ENCODE measurements around the gene NUP210L. TPM values are rescaled to one million over a fixed set of nuclear protein-coding genes. Genes with fewer than 3 reads are reported as not detected.
A peak's percentile ranks its signal among the peaks of the same experiment; 100 is the strongest.

NUP210L gene
- total and polyA plus RNA-seq, 2 experiments from 2014 or later, result 0.10 TPM; not detected in 1

GRCh38 chr1:154181944-154182343 lies 27.1 kb upstream of the NUP210L start (continued):
- TF ChIP-seq ZNF462 (CRISPR knock-in tag; IDR thresholded peaks at IDR 0.05) (no peak), JUNB (IDR thresholded peaks at IDR 0.05; ENCODE audit: unreplicated experiment) (no peak), CREB1 (CRISPR knock-in tag; IDR thresholded peaks at IDR 0.05; ENCODE audit: low read depth) (no peak), CTCF (conservative IDR thresholded peaks at IDR 0.05; ENCODE audit: low read depth in 2 of 2) (no peak), ZNF114 (CRISPR knock-in tag; IDR thresholded peaks at IDR 0.05) (no peak), ZNF331 (CRISPR knock-in tag; IDR thresholded peaks at IDR 0.05; ENCODE audit: low read depth) (no peak)

- peaks cover 53% of the 10 kb centered on the region for H3K4me1 Mint-ChIP-seq
- H3K4me2 ChIP-seq, result peak overlapping the region; percentile 85
- peaks cover 4% of the 10 kb centered on the region; the same call in 1 of the 3 replicates for H3K9me3 Mint-ChIP-seq
- H3K4me3 ChIP-seq, result peak overlapping the region; percentile 88
- H3K27ac ChIP-seq (ENCODE audit: low read depth), result peak overlapping the region; percentile 86
- peaks cover 5% of the 10 kb centered on the region for H3F3A ChIP-seq (replicated peaks; ENCODE audit: low read depth)
- H3K36me3 Mint-ChIP-seq (ENCODE audit: low read depth), result peaks cover 59% of the 10 kb centered on the region
- H3K27me3 ChIP-seq (ENCODE audit: insufficient read depth), result no peaks in the 10 kb centered on the region
- peak overlapping the region; percentile 63 for H3K4me3 Mint-ChIP-seq
- no peaks in the 10 kb centered on the region for H3K9me2 ChIP-seq (ENCODE audit: insufficient read depth)
- H2AFZ ChIP-seq, result no peak overlapping the region
- H4K20me1 ChIP-seq (replicated peaks; ENCODE audit: insufficient read depth), result peaks cover 66% of the 10 kb centered on the region
- peaks cover 10% of the 10 kb centered on the region for H3K27me3 Mint-ChIP-seq (ENCODE audit: insufficient read depth, low read depth, poor library complexity)
- H3K27ac Mint-ChIP-seq, result peak overlapping the region; percentile 77
- H3K4me1 ChIP-seq (ENCODE audit: insufficient read depth), result peaks cover 44% of the 10 kb centered on the region
- ATAC-seq, result peak; percentile 11
- DNase-seq (ENCODE audit: low spot score), result peak; percentile 72
- peaks cover 15% of the 10 kb centered on the region; the same call in 1 of the 2 replicates for H3K36me3 ChIP-seq (ENCODE audit: insufficient read depth)
- H3K79me2 ChIP-seq (replicated peaks; ENCODE audit: insufficient read depth), result peaks cover 78% of the 10 kb centered on the region
- no peak for TF ChIP-seq REST (IDR thresholded peaks at IDR 0.05; ENCODE audit: unreplicated experiment)
- no peak for TF ChIP-seq JUNB (IDR thresholded peaks at IDR 0.05; ENCODE audit: unreplicated experiment)
- no peak for TF ChIP-seq POLR2AphosphoS5 (IDR thresholded peaks at IDR 0.05; ENCODE audit: low read depth)
- no peak for TF ChIP-seq EZH2 (IDR thresholded peaks at IDR 0.05; ENCODE audit: low read depth, unreplicated experiment)
- no peak for TF ChIP-seq CREB1 (CRISPR knock-in tag; IDR thresholded peaks at IDR 0.05; ENCODE audit: low read depth)
- TF ChIP-seq EZH2phosphoT487 (IDR thresholded peaks at IDR 0.05; ENCODE audit: unreplicated experiment), result no peak
These were observed 25.2 kb upstream of the NUP210L start for GRCh38 chr1:154179946-154180687.
